CD14-positive monocyte (primary cell): ENCODE results near the gene ZNF793. TPM values are rescaled to one million over a fixed set of nuclear protein-coding genes. Genes with fewer than 3 reads are reported as not detected.

Source experiments
- DNase-seq, 3 donors: peaks; one replicate each; pipeline ENCODE4 v3.0.0-alpha.2; 2011 to 2022
- H2AFZ ChIP-seq: 2 replicates; pipeline ENCODE4 v1.6.0; 2012; ENCODE audit warnings: mild to moderate bottlenecking, low read depth, low read length, inconsistent platforms; ENCODE audit not compliant: insufficient read depth, poor library complexity, severe bottlenecking
- H3K27ac ChIP-seq, 2 donors: 1 replicate in 1 of 2; 2 replicates in 1 of 2; pipeline ENCODE4 v1.5.1; 2012 to 2013; ENCODE audit warnings: low read length in 2 of 2, control low read depth in 1 of 2, inconsistent platforms in 1 of 2, low read depth in 1 of 2, mild to moderate bottlenecking in 1 of 2
- H3K27me3 ChIP-seq, 2 donors: one replicate each; pipeline versions ENCODE4 v1.6.0 to v1.6.1; 2011 to 2013; ENCODE audit warnings: low read length in 2 of 2; ENCODE audit not compliant: control insufficient read depth in 2 of 2, insufficient read depth in 2 of 2
- H3K36me3 ChIP-seq, 2 donors: replicated peaks in 1 of 2; 1 replicate in 1 of 2; 2 replicates in 1 of 2; pipeline versions ENCODE4 v1.5.1 to v1.6.1; 2012 to 2013; ENCODE audit warnings: low read length in 2 of 2, control low read depth in 1 of 2, inconsistent platforms in 1 of 2, mild to moderate bottlenecking in 1 of 2; ENCODE audit not compliant: insufficient read depth in 2 of 2, control insufficient read depth in 1 of 2
- H3K4me1 ChIP-seq, 2 donors: 1 replicate in 1 of 2; 2 replicates in 1 of 2; pipeline versions ENCODE4 v1.5.1 to v1.6.1; 2012 to 2013; ENCODE audit warnings: low read length in 2 of 2, control low read depth in 1 of 2, inconsistent platforms in 1 of 2, mild to moderate bottlenecking in 1 of 2, moderate library complexity in 1 of 2; ENCODE audit not compliant: insufficient read depth in 2 of 2, control insufficient read depth in 1 of 2
- H3K4me2 ChIP-seq: replicated peaks from 2 replicates; pipeline ENCODE3; 2012; ENCODE audit warnings: low read length, moderate library complexity, mild to moderate bottlenecking; ENCODE audit not compliant: poor library complexity, severe bottlenecking; ENCODE audit errors: extremely low read depth
- H3K4me3 ChIP-seq, 3 experiments: fragments of 200-600 bp in 1 of 3; sonication (generic) in 1 of 3; replicated peaks in 1 of 3; 1 replicate in 2 of 3; 2 replicates in 1 of 3; pipeline ENCODE4 v1.5.1; 2011 to 2013; ENCODE audit warnings: low read length in 3 of 3, mild to moderate bottlenecking in 3 of 3, control low read depth in 2 of 3, low read depth in 2 of 3, inconsistent platforms in 1 of 3, moderate library complexity in 1 of 3
- H3K79me2 ChIP-seq: 2 replicates; pipeline ENCODE4 v1.6.0; 2012; ENCODE audit warnings: mild to moderate bottlenecking, control low read depth, inconsistent platforms, low read length, moderate library complexity; ENCODE audit not compliant: insufficient read depth
- H3K9ac ChIP-seq: 2 replicates; pipeline ENCODE4 v1.6.0; 2017; ENCODE audit warnings: low read length, mild to moderate bottlenecking; ENCODE audit not compliant: insufficient read depth, poor library complexity, severe bottlenecking
- H3K9me3 ChIP-seq, 2 donors: replicated peaks in 1 of 2; 1 replicate in 1 of 2; 2 replicates in 1 of 2; pipeline versions ENCODE4 v1.5.1 to v1.6.1; 2012 to 2013; ENCODE audit warnings: low read length in 2 of 2, control low read depth in 1 of 2; ENCODE audit not compliant: control insufficient read depth in 1 of 2, insufficient read depth in 1 of 2
- H4K20me1 ChIP-seq: 2 replicates; pipeline ENCODE4 v1.6.0; 2012; ENCODE audit warnings: mild to moderate bottlenecking, low read length, control low read depth, moderate library complexity; ENCODE audit not compliant: insufficient read depth
- H3K27ac Mint-ChIP-seq, 7 donors: one replicate each; pipeline ENCODE4 v1.8.0; 2020; ENCODE audit warnings: mild to moderate bottlenecking in 7 of 7, mixed read lengths in 7 of 7, moderate library complexity in 6 of 7, inconsistent platforms in 2 of 7
- H3K27me3 Mint-ChIP-seq, 3 donors: one replicate each; pipeline ENCODE4 v1.8.0; 2021 to 2022; ENCODE audit warnings: low read depth in 3 of 3, mild to moderate bottlenecking in 3 of 3, mixed read lengths in 3 of 3, moderate library complexity in 3 of 3, inconsistent platforms in 1 of 3
- H3K36me3 Mint-ChIP-seq, 2 donors: one replicate each; pipeline ENCODE4 v1.8.0; 2020; ENCODE audit warnings: mixed read lengths in 2 of 2, inconsistent platforms in 1 of 2, mild to moderate bottlenecking in 1 of 2
- H3K4me1 Mint-ChIP-seq: one replicate; pipeline ENCODE4 v1.8.0; 2020; ENCODE audit warnings: mild to moderate bottlenecking, mixed read lengths
- H3K4me3 Mint-ChIP-seq, 2 donors: one replicate each; pipeline ENCODE4 v1.8.0; 2020; ENCODE audit warnings: mild to moderate bottlenecking in 2 of 2, mixed read lengths in 2 of 2, moderate library complexity in 1 of 2
- H3K9me3 Mint-ChIP-seq, 7 donors: one replicate each; pipeline ENCODE4 v1.8.0; 2020 to 2022; ENCODE audit warnings: mixed read lengths in 7 of 7, mild to moderate bottlenecking in 6 of 7, moderate library complexity in 6 of 7, inconsistent platforms in 2 of 7
- CTCF ChIP-seq: fragments of 200-600 bp; IDR thresholded peaks from one replicate; pipeline ENCODE4 v1.8.0; 2022; ENCODE audit warnings: antibody characterized with exemption, mild to moderate bottlenecking
- WGBS: methylation state at CpG from one replicate; pipeline ENCODE4 v1.1.5; 2013; ENCODE audit warnings: missing lambda C conversion rate; ENCODE audit not compliant: insufficient coverage; 5-methylcytosine and 5-hydroxymethylcytosine counted together
- intact Hi-C, 2 donors: fragments of 100-400 bp; cut with micrococcal nuclease; formaldehyde crosslinking; loops; one replicate each; pipeline versions ENCODE4 v1.15.0 to v1.15.1; 2023
- polyA plus RNA-seq, 3 donors: library from polyadenylated mRNA; depleted of rRNA in 1 of 3; unstranded in 2 of 3; stranded (reverse) in 1 of 3; fragments of 300-500 nt in 2 of 3; fragments of >200 nt in 1 of 3; fragmentation: Illumina TruSeq in 2 of 3; gene quantifications; 1 replicate in 2 of 3; 2 replicates in 1 of 3; pipeline ENCODE4 v1.2.3, GENCODE V29; 2012 to 2021

The ZNF793 gene
- polyA plus RNA-seq, 3 donors = 0.08 TPM; not detected in 2

- intact Hi-C loops = no loop called here
- Histone ChIP-seq H3K79me2 (no peaks in the 10 kb centered on the region), H3K4me3 (no peak overlapping the region), H3K36me3 (no peaks in the 10 kb centered on the region), H3K4me1 (peaks cover 2% of the 10 kb centered on the region in 2 donors), H3K9ac (no peak overlapping the region), H3K9me3 (peaks cover 63 to 79% of the 10 kb centered on the region in 2 donors), H4K20me1 (no peaks in the 10 kb centered on the region), H3K4me2 (no peak overlapping the region), H3K27ac (no peak overlapping the region), H3K27me3 (no peaks in the 10 kb centered on the region), H2AFZ (no peak overlapping the region)
- TF ChIP-seq CTCF = no peak
- H3K36me3 Mint-ChIP-seq = peaks cover 0 to 3% of the 10 kb centered on the region in 2 donors
- peaks cover 22 to 60% (median 56%) of the 10 kb centered on the region in 7 donors for H3K9me3 Mint-ChIP-seq
- no peak for DNase-seq
- H3K4me3 Mint-ChIP-seq = no peak overlapping the region
- WGBS = 78% methylated on average over 1 of the region's 3 CpGs
- H3K27ac Mint-ChIP-seq = no peak overlapping the region
- peaks cover 0 to 2% (median 0%) of the 10 kb centered on the region in 3 donors for H3K27me3 Mint-ChIP-seq
- no peaks in the 10 kb centered on the region for H3K4me1 Mint-ChIP-seq
Measured at GRCh38 chr19:37511821-37512220, 5.1 kb downstream of the ZNF793 start.

- Histone ChIP-seq H3K9me3 (peaks cover 60 to 77% of the 10 kb centered on the region in 2 donors), H3K9ac (no peak overlapping the region), H3K27ac (no peak overlapping the region), H2AFZ (no peak overlapping the region), H3K36me3 (no peaks in the 10 kb centered on the region), H3K4me3 (no peak overlapping the region), H4K20me1 (no peaks in the 10 kb centered on the region), H3K79me2 (no peaks in the 10 kb centered on the region), H3K4me1 (no peaks in the 10 kb centered on the region), H3K4me2 (no peak overlapping the region), H3K27me3 (no peaks in the 10 kb centered on the region)
- DNase-seq = no peak
- TF ChIP-seq CTCF = no peak
- H3K27me3 Mint-ChIP-seq = peaks cover 0 to 2% (median 0%) of the 10 kb centered on the region in 3 donors
- no peak overlapping the region for H3K4me3 Mint-ChIP-seq
- H3K27ac Mint-ChIP-seq = no peak overlapping the region
- intact Hi-C loops = no loop called here
- H3K9me3 Mint-ChIP-seq = peaks cover 30 to 74% (median 67%) of the 10 kb centered on the region in 7 donors
- H3K4me1 Mint-ChIP-seq = no peaks in the 10 kb centered on the region
- no CpG with 5 or more reads among the region's 2 CpGs for WGBS
- peaks cover 0 to 3% of the 10 kb centered on the region in 2 donors for H3K36me3 Mint-ChIP-seq
Measured at GRCh38 chr19:37513397-37513796, 6.7 kb downstream of the ZNF793 start.
